Prostate gland (tissue), 2 donors: ENCODE measurements around the gene SGCD.

Source experiments
- POLR2A ChIP-seq: fragments of 450-650 bp; IDR thresholded peaks from one replicate; pipeline ENCODE4 v1.6.1; 2016; ENCODE audit warnings: antibody characterized with exemption, mild to moderate bottlenecking
- POLR2AphosphoS5 ChIP-seq: sonication (generic); formaldehyde crosslinking; IDR thresholded peaks from one replicate; pipeline ENCODE4 v1.6.1; 2017; ENCODE audit warnings: antibody characterized with exemption
- TF ChIP-seq, protein P1 (sequence below), 4 experiments: fragments of 200-600 bp in 2 of 4; fragments of 450-650 bp in 2 of 4; sonication (generic) in 2 of 4; IDR thresholded peaks; 1 replicate in 3 of 4; 2 replicates in 1 of 4; pipeline ENCODE4 v1.5.1; 2016 to 2019; ENCODE audit warnings: antibody characterized with exemption in 4 of 4, mild to moderate bottlenecking in 2 of 4, moderate library complexity in 2 of 4

- TF ChIP-seq, protein P1, sequence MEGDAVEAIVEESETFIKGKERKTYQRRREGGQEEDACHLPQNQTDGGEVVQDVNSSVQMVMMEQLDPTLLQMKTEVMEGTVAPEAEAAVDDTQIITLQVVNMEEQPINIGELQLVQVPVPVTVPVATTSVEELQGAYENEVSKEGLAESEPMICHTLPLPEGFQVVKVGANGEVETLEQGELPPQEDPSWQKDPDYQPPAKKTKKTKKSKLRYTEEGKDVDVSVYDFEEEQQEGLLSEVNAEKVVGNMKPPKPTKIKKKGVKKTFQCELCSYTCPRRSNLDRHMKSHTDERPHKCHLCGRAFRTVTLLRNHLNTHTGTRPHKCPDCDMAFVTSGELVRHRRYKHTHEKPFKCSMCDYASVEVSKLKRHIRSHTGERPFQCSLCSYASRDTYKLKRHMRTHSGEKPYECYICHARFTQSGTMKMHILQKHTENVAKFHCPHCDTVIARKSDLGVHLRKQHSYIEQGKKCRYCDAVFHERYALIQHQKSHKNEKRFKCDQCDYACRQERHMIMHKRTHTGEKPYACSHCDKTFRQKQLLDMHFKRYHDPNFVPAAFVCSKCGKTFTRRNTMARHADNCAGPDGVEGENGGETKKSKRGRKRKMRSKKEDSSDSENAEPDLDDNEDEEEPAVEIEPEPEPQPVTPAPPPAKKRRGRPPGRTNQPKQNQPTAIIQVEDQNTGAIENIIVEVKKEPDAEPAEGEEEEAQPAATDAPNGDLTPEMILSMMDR (IDR thresholded peaks at IDR 0.05) = no peak
- TF ChIP-seq POLR2A = no peak
- no peak for TF ChIP-seq POLR2AphosphoS5
These were observed 29.3 kb downstream of the SGCD start for GRCh38 chr5:156356238-156356637.
